HUES6 (cell line): ENCODE measurements around the gene PDE4D.

Experiments used
- H3K27ac ChIP-seq: 2 replicates; pipeline ENCODE4 v1.7.0; 2013; ENCODE audit warnings: low read depth, mild to moderate bottlenecking, low read length, inconsistent platforms
- H3K27me3 ChIP-seq: 2 replicates; pipeline ENCODE4 v1.6.1; 2013; ENCODE audit warnings: low read length; ENCODE audit not compliant: control insufficient read depth, insufficient read depth
- H3K36me3 ChIP-seq: 2 replicates; pipeline ENCODE4 v1.6.1; 2013; ENCODE audit warnings: low read length; ENCODE audit not compliant: control insufficient read depth, insufficient read depth
- H3K4me1 ChIP-seq: 2 replicates; pipeline ENCODE4 v1.6.1; 2013; ENCODE audit warnings: low read length; ENCODE audit not compliant: control insufficient read depth, insufficient read depth
- H3K4me3 ChIP-seq: 2 replicates; pipeline ENCODE4 v1.5.1; 2013; ENCODE audit warnings: low read depth, low read length
- H3K9ac ChIP-seq: one replicate; pipeline ENCODE4 v1.6.1; 2013; ENCODE audit warnings: mild to moderate bottlenecking, low read length
- H3K9me3 ChIP-seq: 2 replicates; pipeline ENCODE4 v1.6.1; 2013; ENCODE audit warnings: low read depth, low read length; ENCODE audit not compliant: control insufficient read depth, insufficient read depth

The PDE4D gene

GRCh38 chr5:59525957-59526356 is 367.6 kb downstream of the PDE4D start:
- peaks cover 14% of the 10 kb centered on the region for H3K9me3 ChIP-seq
- no peak overlapping the region for H3K4me3 ChIP-seq
- no peaks in the 10 kb centered on the region for H3K36me3 ChIP-seq
- H3K27ac ChIP-seq = no peak overlapping the region
- no peak overlapping the region for H3K9ac ChIP-seq
- peaks cover 12% of the 10 kb centered on the region; the same call in 1 of the 2 replicates for H3K4me1 ChIP-seq
- no peaks in the 10 kb centered on the region for H3K27me3 ChIP-seq

GRCh38 chr5:59525311-59525710 is 368.2 kb downstream of the PDE4D start:
- H3K36me3 ChIP-seq = no peaks in the 10 kb centered on the region
- H3K9ac ChIP-seq = no peak overlapping the region
- H3K27me3 ChIP-seq = no peaks in the 10 kb centered on the region
- H3K27ac ChIP-seq = no peak overlapping the region
- H3K9me3 ChIP-seq = peaks cover 14% of the 10 kb centered on the region
- H3K4me1 ChIP-seq = peaks cover 12% of the 10 kb centered on the region; the same call in 1 of the 2 replicates
- H3K4me3 ChIP-seq = no peak overlapping the region

GRCh38 chr5:59522201-59522831 is 371.2 kb downstream of the PDE4D start:
- H3K36me3 ChIP-seq = no peaks in the 10 kb centered on the region
- no peak overlapping the region for H3K4me3 ChIP-seq
- no peak overlapping the region for H3K9ac ChIP-seq
- H3K9me3 ChIP-seq = peaks cover 14% of the 10 kb centered on the region
- no peaks in the 10 kb centered on the region for H3K4me1 ChIP-seq
- no peaks in the 10 kb centered on the region for H3K27me3 ChIP-seq
- H3K27ac ChIP-seq = no peak overlapping the region

GRCh38 chr5:59521476-59521875 is 372.1 kb downstream of the PDE4D start:
- Histone ChIP-seq H3K9me3 (peaks cover 14% of the 10 kb centered on the region), H3K36me3 (no peaks in the 10 kb centered on the region), H3K4me1 (no peaks in the 10 kb centered on the region)

GRCh38 chr5:59519338-59519737 is 374.2 kb downstream of the PDE4D start:
- Histone ChIP-seq H3K9me3 (peaks cover 2% of the 10 kb centered on the region; the same call in 1 of the 2 replicates), H3K4me1 (no peaks in the 10 kb centered on the region), H3K4me3 (no peak overlapping the region), H3K27me3 (no peaks in the 10 kb centered on the region), H3K9ac (no peak overlapping the region), H3K27ac (no peak overlapping the region), H3K36me3 (no peaks in the 10 kb centered on the region)

More at GRCh38 chr5:59521476-59521875, 372.1 kb downstream of the PDE4D start:
- Histone ChIP-seq H3K4me3 (no peak overlapping the region), H3K27me3 (no peaks in the 10 kb centered on the region), H3K9ac (no peak overlapping the region), H3K27ac (no peak overlapping the region)

- no peaks in the 10 kb centered on the region for H3K36me3 ChIP-seq
- no peak overlapping the region for H3K9ac ChIP-seq
- no peak overlapping the region for H3K4me3 ChIP-seq
- no peak overlapping the region for H3K27ac ChIP-seq
- H3K4me1 ChIP-seq = no peaks in the 10 kb centered on the region
- no peaks in the 10 kb centered on the region for H3K27me3 ChIP-seq
- H3K9me3 ChIP-seq = no peaks in the 10 kb centered on the region
Measured at GRCh38 chr5:59517926-59518585, 375.5 kb downstream of the PDE4D start.

- no peaks in the 10 kb centered on the region for H3K9me3 ChIP-seq
- H3K4me1 ChIP-seq = no peaks in the 10 kb centered on the region
- H3K27me3 ChIP-seq = no peaks in the 10 kb centered on the region
- no peak overlapping the region for H3K27ac ChIP-seq
- no peak overlapping the region for H3K9ac ChIP-seq
- H3K4me3 ChIP-seq = no peak overlapping the region
- no peaks in the 10 kb centered on the region for H3K36me3 ChIP-seq
Measured at GRCh38 chr5:59516161-59516560, 377.4 kb downstream of the PDE4D start.

DNA sequence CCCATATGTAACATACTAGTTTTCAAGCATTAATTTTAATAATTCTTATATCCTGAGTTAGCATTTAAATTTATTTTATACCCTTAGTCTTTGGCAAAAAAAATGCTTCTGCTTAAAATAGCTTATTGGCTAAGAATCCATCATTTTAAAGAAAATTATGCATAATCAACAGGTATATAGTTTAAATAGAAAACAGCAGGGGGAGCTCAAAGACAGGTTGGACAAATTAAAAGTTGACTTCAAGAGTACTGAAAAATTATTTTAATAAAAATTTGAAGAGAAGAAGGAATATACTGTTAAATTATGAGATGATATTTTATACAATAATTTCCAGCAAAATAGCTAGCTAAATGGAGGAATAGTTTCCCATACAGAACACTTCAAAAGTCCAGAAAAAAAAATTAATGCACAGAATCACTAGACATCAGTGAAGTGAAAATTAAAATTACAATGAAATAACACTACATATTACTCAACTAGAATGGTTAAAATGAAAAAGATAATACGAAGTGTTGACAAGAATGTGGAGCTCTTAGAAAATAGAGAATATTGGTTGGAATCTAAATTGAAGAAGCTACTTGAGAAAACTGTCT is 387.1 kb downstream of the PDE4D start:
- no peak overlapping the region for H3K9ac ChIP-seq
- H3K4me3 ChIP-seq = no peak overlapping the region
- H3K4me1 ChIP-seq = no peaks in the 10 kb centered on the region
- H3K27ac ChIP-seq = no peak overlapping the region
- H3K27me3 ChIP-seq = no peaks in the 10 kb centered on the region
- no peaks in the 10 kb centered on the region for H3K36me3 ChIP-seq
- no peaks in the 10 kb centered on the region for H3K9me3 ChIP-seq

DNA sequence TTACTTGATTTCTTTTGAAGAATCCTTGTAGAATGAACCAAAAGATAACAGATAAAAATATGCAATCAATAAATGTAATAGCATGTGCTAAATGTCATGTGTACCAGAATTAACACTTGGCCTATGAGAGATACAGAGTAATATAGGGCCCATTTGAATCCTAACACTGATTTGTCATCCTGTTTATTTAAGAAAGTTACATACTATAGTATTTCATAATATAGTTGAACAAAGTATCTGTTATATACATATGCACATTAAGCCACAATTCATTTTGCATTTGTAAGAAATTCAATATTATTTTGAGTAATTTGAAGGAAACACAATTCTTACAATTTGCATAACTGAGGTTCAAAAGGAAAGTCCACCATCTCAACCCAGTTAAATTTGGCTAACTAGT is 389.5 kb downstream of the PDE4D start:
- Histone ChIP-seq H3K27ac (no peak overlapping the region), H3K4me3 (no peak overlapping the region), H3K27me3 (no peaks in the 10 kb centered on the region), H3K9ac (no peak overlapping the region), H3K36me3 (no peaks in the 10 kb centered on the region), H3K9me3 (no peaks in the 10 kb centered on the region), H3K4me1 (no peaks in the 10 kb centered on the region)

DNA sequence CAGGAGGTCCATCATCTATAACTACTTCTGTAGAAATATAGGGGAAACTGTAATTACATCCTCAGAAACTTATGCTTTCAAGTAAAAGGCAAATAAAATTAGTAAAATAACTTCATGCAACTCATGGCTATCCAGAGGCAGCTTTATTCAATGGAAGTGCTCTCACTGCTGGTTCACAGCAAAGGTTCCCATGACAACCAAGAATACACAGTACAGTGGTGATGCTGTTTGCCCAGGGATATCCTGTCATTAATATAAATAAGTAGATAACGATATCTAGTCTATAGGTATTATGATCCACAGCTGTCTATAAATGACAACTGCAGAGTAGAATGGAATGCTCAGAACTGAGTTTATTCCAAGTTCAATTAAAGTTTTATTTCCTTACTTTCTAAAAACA is 390.3 kb downstream of the PDE4D start:
- no peaks in the 10 kb centered on the region for H3K36me3 ChIP-seq
- H3K4me1 ChIP-seq = no peaks in the 10 kb centered on the region
- no peaks in the 10 kb centered on the region for H3K27me3 ChIP-seq
- no peak overlapping the region for H3K9ac ChIP-seq
- H3K4me3 ChIP-seq = no peak overlapping the region
- no peaks in the 10 kb centered on the region for H3K9me3 ChIP-seq
- no peak overlapping the region for H3K27ac ChIP-seq

GRCh38 chr5:59501316-59501715 is 392.2 kb downstream of the PDE4D start:
- Histone ChIP-seq H3K27ac (no peak overlapping the region), H3K9me3 (no peaks in the 10 kb centered on the region), H3K4me3 (no peak overlapping the region), H3K9ac (no peak overlapping the region), H3K36me3 (no peaks in the 10 kb centered on the region), H3K4me1 (no peaks in the 10 kb centered on the region), H3K27me3 (no peaks in the 10 kb centered on the region)
